Hematopoietic multipotent progenitor cell (in vitro differentiated cells): ENCODE measurements around the gene RPL11. TPM values are rescaled to one million over a fixed set of nuclear protein-coding genes. Genes with fewer than 3 reads are reported as not detected.
"Not testable (repeated sequence)": the region's sequence is repeated elsewhere in the genome, so short reads cannot be mapped to it uniquely, and the experiment has no call there.

Experiments
- DNase-seq, 3 donors: peaks; one replicate each; pipeline ENCODE4 v3.0.0-alpha.2; 2011 to 2015; ENCODE audit warnings: low read depth in 2 of 3, low spot score in 2 of 3
- total RNA-seq: library from RNA; depleted of rRNA; stranded (reverse); fragments of >200 nt; gene quantifications from one replicate; pipeline ENCODE4 v1.2.3, GENCODE V29; 2012

The RPL11 gene
- total RNA-seq, 1 donor, result 846 TPM

- DNase-seq, result no peak
These were observed 7.2 kb upstream of the RPL11 start for GRCh38 chr1:23684415-23684814.

DNA sequence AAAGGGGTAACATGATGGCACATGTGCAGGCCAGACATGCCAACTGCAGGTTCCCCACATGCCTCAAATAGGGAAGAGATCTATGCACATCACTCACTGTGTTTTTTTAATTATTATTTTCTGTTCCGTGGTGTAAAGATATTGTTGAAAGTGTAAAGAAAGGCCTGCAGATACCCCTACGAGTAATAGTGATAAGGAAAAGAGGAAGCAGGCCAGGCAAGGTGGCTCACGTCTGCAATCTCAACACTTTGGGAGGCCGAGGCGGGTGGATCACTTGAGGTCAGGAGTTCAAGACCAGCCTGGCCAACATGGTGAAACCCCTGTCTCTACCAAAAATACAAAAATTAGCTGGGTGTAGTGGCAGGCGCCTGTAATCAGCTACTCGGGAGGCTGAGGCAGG, 6.4 kb upstream of the RPL11 start:
- peak in 1 of 3 donors; percentile 13 for DNase-seq

GRCh38 chr1:23687680-23688079, 3.9 kb upstream of the RPL11 start:
- DNase-seq, result not testable (repeated sequence)

DNA sequence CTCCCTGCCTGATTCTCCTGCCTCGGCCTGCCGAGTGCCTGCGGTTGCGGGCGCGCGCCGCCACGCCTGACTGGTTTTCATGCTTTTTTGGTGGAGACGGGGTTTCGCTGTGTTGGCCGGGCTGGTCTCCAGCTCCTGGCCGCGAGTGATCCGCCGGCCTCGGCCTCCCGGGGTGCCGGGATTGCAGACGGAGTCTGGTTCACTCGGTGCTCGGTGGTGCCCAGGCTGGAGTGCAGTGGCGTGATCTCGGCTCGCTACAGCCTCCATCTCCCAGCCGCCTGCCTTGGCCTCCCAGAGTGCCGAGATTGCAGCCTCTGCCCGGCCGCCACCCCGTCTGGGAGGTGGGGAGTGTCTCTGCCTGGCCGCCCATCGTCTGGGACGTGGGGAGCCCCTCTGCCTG, 3.3 kb upstream of the RPL11 start:
- DNase-seq, result not testable (repeated sequence)

DNA sequence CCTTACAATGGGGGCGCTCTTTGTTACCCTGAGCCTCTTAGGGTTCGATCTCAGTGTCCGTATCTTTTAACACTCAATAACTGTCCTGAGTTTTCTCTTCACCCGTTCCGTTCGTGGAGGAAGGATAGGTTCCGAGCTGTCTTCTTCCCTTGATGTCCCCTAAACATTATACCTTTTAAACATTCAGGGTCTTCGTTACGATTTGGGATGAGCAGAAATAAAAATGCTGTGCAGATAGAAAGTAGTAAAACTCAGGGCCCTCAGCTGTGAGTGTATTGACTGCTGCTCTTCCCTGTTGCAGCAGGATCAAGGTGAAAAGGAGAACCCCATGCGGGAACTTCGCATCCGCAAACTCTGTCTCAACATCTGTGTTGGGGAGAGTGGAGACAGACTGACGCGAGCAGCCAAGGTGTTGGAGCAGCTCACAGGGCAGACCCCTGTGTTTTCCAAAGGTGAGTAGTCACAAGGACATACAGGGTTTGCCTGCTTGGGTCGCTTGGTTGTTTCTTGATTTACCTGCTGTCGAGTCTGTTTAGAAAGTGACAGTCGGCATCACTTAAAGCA, 784 bp downstream of the RPL11 start:
- no peak for DNase-seq

DNA sequence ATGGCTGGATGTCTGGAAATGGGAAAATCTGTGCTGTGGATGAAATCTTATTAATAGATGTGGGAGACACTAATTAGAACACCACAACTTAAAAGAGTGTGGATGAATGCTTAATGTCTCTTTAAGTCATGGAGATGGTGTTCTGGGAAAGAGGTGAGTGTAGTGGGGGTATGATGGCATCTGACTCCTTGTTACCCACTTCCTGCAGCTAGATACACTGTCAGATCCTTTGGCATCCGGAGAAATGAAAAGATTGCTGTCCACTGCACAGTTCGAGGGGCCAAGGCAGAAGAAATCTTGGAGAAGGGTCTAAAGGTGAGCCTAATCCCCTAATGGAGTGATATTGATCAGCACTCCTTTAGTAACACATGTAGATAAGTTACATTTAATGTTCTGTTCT, 2.0 kb downstream of the RPL11 start:
- DNase-seq, result no peak

GRCh38 chr1:23694371-23694770, 2.8 kb downstream of the RPL11 start:
- DNase-seq, result no peak

- no peak for DNase-seq
These were observed 4.1 kb downstream of the RPL11 start for GRCh38 chr1:23695667-23696066.

DNA sequence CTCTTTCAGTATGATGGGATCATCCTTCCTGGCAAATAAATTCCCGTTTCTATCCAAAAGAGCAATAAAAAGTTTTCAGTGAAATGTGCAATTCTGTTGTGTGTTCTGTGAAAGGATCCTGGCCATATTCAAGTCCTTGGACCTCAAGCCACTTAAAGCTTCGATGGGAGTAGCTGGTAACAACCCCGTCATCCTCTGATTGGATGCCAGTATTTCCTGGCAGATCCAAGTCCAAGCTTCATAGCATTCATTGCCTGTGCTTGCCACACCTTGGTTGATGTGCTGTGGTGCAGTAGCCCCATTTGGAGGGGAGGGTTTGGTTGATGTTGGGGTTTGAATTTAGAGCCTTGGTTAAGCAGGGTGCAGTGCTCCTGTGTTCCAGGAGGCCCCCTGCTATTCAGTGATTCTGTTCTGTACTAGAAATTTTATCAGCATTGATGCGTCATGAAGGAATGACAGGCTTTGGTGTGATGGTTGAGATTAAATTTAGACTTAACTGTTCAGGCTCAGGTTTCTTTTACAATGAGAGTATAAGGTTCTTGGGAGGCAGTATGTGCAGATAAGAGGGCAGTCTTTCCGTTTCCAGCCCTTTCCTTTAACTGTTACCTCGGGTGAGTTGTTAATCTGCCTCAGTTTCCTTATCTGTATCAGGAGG, 4.9 kb downstream of the RPL11 start:
- no peak for DNase-seq

- no peak for DNase-seq
These were observed 6.9 kb downstream of the RPL11 start for GRCh38 chr1:23698466-23698865.

GRCh38 chr1:23699280-23700179, 7.9 kb downstream of the RPL11 start:
- no peak for DNase-seq

DNA sequence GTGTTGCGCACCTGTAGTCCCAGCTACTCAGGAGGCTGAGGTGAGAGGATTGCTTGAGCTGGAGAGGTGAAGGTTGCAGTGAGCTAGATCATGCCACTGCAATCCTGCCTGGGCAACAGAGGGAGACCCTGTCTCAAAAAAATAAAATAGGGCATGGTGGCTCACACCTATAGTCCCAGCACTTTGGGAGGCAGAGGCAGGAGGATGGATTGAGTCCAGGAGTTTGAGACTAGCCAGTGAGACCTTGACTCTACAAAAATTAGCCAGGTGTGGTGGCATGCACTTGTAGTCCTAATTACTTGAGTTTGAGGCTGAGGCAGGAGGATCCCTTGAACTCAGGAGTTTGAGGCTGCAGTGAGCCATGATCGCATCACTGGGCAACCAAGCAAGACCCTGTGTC, 9.7 kb downstream of the RPL11 start:
- no peak for DNase-seq

- DNase-seq, result no peak
These were observed 10.4 kb downstream of the RPL11 start for GRCh38 chr1:23701996-23702395.

- no peak for DNase-seq
These were observed 13.4 kb downstream of the RPL11 start for GRCh38 chr1:23704834-23705495.

DNA sequence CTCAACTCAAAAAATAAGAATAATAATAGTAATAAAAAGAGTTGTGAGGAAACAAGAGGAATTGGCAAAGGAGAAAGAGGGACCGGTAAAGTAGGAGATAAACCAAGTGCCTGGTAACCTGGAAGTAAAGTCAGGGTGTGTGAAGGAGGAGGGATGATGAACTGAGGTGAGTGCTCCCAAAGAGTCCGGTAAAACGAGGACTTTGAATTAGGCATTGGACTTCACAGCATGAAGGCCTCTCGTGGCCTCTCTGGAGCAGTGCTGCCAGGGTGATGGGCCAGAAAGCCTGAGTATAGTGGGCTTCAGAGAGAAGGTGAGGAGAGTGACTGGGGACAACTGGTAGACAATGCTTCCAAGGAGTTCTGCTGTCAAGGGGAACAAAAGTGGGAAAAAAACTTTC, 17.6 kb downstream of the RPL11 start:
- no peak for DNase-seq

DNA sequence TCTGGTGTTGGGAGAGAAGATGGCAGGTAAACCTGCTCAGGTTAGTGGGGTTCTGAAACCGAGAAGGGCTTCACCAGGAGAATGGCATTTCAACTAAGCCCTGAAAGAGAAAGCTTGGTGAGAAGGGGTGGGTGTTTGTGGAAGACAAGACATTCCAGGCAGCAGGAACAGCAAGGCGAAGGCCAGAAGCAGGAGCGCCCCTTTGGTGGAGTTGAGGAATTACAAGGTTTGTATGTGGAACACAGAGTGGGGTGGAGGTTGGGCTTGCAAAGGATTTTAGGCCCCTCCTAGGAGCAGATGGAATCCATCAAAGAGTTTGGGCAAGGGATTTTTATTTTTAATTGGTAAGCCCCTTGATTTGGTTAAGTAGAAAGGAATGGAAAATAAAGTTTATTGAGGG, 26.9 kb downstream of the RPL11 start:
- no peak for DNase-seq

DNA sequence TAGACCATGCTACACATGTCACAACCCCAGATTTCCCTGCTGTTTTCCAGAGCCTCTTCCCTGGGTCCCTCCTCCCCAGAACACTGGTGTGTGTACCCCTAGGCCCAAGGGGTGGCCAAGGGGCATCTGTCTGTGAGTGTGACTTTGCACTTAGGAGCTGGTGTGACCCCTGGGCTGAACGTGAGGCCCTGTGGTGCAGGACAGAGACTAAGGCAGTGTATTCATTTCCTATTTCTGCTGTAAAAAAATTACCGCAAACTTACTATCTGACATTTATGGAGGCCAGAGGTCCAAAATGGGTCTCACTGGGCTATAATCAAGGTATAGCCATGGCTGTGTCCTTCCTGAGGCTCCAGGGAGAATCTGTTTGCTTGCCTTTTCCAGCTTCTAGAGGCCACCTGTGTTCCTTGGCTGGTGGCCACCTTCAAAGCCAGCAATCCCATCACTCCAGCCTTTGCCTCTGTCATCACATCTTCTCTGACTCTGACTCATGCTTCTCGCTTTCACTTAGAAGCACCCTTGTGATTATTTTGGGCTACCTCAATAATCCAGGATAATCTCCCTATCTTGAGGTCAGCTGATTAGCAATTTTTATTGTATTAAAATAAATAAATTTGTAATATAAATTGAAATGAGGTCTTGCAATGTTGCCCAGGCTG, 27.7 kb downstream of the RPL11 start:
- DNase-seq, result no peak

DNA sequence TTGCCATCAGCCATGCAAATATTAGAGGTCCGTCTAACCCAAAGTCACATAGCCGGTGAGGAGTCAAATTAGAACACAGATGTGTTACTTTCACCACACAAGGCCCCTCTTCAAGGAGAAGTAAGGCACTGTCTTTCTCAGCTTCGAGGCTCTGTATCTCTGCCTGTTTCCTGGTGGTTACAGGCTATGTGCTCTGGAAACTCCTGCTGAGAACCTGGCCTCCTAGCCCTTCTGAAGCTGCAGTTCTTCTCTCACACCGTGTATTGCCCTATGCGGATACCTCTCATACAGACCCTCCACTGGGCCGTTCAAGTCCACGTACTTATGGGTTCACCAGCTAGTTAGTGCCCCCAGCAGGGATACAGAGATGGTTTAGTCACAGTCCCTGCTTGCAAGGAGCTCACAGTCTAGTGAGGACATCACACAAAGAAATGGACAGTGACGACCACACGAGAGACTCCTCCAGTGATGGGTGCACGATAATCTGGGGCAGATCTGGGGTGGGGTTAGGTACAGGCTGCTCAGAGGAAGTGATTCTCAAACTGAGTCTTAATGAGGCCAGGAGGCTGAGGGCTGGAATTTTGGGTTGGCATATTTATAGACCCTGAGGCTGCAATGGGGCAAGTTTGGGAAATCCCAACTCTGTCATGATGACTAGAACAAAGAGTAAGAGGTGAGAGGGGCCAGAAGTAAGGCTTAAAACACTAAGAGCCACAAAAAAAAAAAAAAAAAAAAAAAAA, 28.8 kb downstream of the RPL11 start:
- no peak for DNase-seq

- no peak for DNase-seq
These were observed 31.0 kb downstream of the RPL11 start for GRCh38 chr1:23722652-23723051.

DNA sequence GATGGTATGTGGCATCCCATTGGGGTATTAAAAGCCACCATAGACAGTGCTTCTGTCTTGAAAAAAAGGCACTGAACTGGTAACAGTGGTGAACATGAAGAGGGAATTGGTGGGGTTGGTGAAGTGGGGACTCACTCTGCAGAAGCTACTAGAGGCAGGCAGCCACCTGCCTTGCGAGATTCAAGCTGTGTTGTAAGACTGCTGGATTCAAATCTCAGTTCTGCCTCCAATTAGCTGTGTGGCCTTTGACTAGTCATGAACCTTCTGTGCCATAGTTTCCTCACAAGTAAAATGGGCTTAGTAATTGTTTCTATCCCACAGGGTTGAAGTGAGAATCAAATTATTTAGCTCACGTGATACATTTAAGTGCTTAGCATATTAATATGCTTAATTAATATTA, 35.1 kb downstream of the RPL11 start:
- no peak for DNase-seq
